RWPE1 (cell line): ENCODE measurements around the gene GNE.

Experiments used
- CTCF ChIA-PET: fragments of 350-600 bp; sonication (Branson Sonifier 250); formaldehyde crosslinking; extraction: SDS; loops from one replicate; lab custom pipeline; 2021; lab: Yijun Ruan, JAX
- POLR2A ChIA-PET: fragments of 400-600 bp; formaldehyde crosslinking; extraction: SDS; loops from one replicate; lab custom pipeline; 2020; ENCODE audit warnings: antibody characterized with exemption; ENCODE audit not compliant: low non-redundant PET; lab: Yijun Ruan, JAX
- DNase-seq: peaks from one replicate; pipeline ENCODE4 v3.0.0; 2012; ENCODE audit warnings: low spot score
- H3K27ac ChIP-seq: fragments of 450-650 bp; 2 replicates; pipeline ENCODE4 v1.5.1; 2017
- TF ChIP-seq, protein P1 (sequence below): fragments of 450-650 bp; conservative IDR thresholded peaks from 2 replicates; pipeline ENCODE4 v1.5.1; 2017; ENCODE audit warnings: low read depth, mild to moderate bottlenecking

GNE gene

DNA sequence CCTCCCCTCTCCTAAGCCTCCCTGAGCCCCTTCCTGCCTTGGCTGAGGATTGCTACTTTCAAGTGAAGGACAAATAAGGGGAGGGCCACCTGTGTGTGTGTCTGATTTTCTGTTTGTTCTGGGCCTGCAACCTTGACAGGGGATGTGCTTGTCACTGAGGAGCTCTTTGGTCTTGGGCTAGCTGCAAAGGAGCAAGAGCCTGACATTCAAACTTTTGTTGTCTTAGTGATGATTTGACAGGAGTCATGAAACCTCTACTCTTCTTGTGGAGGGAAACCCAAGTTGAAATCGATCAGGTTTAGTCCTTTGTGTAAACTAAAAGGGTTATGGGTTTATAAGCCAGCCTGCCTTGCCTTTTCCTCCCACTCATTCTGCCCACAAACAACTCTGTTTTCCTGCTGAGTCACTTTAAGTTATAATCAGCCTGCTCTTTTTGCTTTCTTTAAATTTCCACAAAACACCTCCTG lies 50.7 kb downstream of the GNE start:
- no peak for DNase-seq
- no peak overlapping the region for H3K27ac ChIP-seq
- ChIA-PET CTCF (no interaction called here), POLR2A (interaction anchor here (0.7 kb wide), 1 partner anchor 16 kb away, joined by 3 read pairs; no protein-coding TSS in a partner anchor)
- TF ChIP-seq, protein P1, sequence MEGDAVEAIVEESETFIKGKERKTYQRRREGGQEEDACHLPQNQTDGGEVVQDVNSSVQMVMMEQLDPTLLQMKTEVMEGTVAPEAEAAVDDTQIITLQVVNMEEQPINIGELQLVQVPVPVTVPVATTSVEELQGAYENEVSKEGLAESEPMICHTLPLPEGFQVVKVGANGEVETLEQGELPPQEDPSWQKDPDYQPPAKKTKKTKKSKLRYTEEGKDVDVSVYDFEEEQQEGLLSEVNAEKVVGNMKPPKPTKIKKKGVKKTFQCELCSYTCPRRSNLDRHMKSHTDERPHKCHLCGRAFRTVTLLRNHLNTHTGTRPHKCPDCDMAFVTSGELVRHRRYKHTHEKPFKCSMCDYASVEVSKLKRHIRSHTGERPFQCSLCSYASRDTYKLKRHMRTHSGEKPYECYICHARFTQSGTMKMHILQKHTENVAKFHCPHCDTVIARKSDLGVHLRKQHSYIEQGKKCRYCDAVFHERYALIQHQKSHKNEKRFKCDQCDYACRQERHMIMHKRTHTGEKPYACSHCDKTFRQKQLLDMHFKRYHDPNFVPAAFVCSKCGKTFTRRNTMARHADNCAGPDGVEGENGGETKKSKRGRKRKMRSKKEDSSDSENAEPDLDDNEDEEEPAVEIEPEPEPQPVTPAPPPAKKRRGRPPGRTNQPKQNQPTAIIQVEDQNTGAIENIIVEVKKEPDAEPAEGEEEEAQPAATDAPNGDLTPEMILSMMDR: no peak

DNA sequence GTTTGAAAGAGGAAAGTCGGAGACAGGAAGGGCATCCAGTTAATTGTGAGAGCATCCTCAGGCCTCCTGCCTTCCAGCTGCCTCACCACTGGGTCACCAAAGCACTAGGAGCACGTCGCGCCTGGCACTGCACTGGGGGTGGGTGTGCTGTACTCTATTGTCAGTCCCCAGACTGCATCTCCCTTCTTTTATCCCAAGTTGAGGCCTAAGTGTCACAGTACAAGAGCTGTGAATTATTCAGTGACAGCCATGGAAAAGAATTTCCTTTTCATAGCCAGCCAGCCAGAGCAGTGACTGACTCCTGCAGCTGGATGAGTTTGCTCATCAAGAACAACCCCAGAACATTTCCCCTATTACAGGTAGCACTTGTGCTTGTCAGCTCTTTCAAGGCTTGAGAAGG lies 51.2 kb downstream of the GNE start:
- TF ChIP-seq, protein P1: no peak
- no peak for DNase-seq
- 0 out of 2 replicates have a peak overlapping the region, but pooled peaks have one; percentile 1 for H3K27ac ChIP-seq
- ChIA-PET CTCF (no interaction called here), POLR2A (no interaction called here)

DNA sequence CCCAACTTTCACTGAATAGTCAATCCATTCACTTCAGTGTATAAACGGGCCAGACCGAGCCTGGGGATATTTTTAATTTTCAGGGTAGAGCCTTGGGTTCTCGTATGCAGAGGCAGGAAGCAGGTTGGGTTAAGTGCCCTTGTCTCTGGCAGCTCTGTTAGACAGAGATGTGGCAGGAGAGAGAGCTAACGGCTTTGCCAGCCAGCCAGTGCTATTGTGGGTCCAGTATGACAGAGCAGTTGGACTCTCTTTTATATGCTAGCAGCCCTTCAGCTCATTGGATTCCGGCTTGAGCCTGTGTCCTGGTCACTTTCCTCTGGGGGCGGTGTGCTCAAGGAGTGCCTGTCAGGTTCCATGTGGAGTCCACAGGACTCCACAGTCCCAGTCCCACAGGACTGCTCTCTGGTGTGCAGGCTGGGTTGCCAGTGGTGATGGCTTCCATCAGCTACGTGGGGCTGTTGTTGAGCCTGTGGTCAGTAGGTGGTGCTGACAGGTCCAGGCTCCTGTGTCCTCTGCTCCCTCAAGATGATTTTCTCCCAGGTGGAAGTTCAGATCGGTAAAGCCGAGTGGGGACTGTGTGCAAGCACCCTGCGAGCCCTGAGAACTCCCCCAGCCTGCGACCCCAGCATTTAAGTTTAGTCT lies 53.2 kb downstream of the GNE start:
- no peak for DNase-seq
- no peak overlapping the region for H3K27ac ChIP-seq
- CTCF ChIA-PET: interaction anchor here (0.5 to 1.2 kb wide), 2 partner anchors 18 to 124 kb away, joined by 3 to 4 read pairs; no protein-coding TSS in a partner anchor
- POLR2A ChIA-PET: no interaction called here
- TF ChIP-seq, protein P1: no peak

DNA sequence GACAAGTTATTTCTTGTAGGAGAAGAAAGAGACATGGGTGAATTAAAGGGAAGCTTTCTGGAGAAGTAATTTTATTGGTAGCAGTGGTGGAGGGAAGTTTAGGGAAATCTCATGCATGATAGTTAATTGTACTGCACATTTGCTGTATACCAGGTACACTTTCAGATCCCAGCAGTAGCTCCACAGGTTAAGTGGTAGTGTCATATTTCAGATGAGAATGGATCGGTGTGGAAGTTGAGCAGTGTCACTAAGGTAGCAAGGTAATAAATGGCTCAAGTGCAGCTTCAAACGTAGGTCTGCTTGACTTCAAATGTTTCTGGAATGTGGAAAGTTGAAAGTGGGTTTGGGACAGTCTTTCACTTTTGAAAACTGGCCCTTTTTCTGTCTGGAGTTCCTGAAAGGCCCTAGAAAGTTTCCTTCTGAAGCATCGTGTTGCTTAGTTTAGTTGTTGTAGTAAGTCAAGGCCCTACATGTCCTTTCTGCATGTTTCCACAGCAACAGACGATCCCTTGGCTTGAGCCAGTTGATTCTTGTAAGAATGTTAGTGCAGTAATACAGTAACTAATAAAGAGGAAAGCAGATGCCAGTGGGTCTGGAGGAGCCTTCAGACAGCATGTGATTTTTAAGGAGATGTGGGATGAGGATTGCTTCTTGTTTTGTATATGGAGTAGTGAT lies 63.8 kb downstream of the GNE start:
- DNase-seq: no peak
- TF ChIP-seq, protein P1: no peak
- ChIA-PET CTCF (interaction anchor here (0.9 kb wide), 1 partner anchor 84 kb away, joined by 3 read pairs; no protein-coding TSS in a partner anchor), POLR2A (no interaction called here)
- H3K27ac ChIP-seq: peak overlapping the region; percentile 71

DNA sequence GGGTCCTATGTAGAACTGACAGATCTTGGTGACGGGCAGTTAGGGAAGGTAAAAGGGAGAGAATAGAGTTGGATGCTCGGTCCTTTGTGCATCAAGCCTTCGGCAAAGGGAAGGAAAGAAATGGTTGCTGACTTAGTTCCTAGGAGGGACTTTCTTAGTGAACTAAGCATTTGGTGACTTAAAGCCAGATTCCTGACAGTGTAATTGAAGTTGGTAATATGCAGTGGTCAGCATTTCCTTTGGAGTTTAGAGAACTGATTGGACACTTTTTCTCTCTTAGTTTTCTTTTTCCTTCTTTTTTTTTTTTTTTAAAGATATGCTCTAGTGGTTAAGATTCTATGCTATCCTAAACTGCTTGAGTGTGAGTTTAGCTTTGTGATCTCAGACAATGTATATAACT lies 65.2 kb downstream of the GNE start:
- no peak overlapping the region for H3K27ac ChIP-seq
- no peak for DNase-seq
- ChIA-PET CTCF (interaction anchor here (0.8 kb wide), 1 partner anchor 800 kb away, joined by 5 read pairs; no protein-coding TSS in a partner anchor), POLR2A (no interaction called here)
- TF ChIP-seq, protein P1: no peak

DNA sequence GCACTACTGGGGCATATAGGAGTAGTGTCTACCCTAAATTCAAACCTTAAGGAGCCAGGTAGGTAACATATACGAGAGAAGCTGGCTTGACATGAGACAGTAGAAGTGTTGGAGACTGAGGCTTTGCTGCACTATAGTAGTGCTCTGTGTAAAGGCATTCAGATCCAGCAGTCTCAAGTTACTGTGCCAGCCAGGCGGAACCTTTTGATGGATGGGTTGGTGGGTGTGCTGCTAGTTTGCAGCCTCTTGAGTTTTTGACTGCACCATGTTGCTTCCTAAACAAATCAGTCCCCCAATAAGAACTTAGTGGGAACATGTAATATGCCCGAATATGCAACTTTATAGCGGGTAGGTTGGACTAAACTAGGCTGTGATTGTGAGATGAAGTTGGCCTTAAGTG lies 66.1 kb downstream of the GNE start:
- CTCF ChIA-PET: no interaction called here
- POLR2A ChIA-PET: no interaction called here
- no peak overlapping the region for H3K27ac ChIP-seq
- TF ChIP-seq, protein P1: no peak
- DNase-seq: peak; percentile 28
